ENCODE measurements around the gene IVD.

Gene IVD

DNA sequence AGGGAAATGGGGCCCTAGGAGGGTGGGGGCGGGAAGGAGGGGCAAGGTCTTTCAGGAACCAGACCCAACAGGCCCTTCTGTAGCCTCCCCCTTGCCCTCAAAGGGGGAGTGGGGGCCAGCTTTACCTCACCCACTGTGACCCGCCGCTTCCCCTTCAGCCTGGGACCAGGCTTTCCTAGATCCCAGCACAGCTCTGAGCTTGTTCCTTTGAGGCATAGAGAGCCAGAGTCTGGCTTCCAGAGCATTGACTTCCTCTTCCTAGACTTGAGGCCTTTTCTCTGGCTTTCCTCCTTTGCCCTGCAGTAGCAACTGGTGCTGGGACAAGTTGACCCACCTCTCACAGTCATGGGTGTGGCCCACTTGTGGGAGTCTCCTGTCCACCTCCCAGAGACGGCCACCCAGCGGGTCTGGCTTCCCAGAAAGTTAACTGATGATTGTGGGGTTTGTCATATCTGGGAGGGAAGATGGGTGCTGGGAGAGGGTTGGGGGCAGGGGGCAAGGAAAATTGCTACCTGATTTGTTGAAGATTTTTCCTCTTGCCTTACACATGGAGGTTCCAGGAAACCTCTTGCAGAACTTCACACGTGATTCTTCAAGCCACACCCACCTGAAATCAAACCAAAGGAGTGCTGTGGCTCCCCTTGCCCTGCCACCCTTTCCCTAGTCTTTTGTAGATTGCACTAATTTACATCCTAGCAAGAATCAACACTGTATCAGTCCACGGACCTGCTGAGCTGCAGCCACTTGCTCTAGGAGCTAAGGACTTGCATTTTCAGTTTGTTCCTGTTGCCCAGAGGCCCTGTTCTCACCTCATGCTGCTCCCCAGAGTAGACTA is 61.0 kb downstream of the IVD start:
- DNase-seq, result no peak
- in situ Hi-C loops (cut with HindIII; ENCODE audit: low pct_ligation_motif_present, low pct_unique_long_range_greater_than_20kb, low sequenced_read_pairs), result no loop called here

DNA sequence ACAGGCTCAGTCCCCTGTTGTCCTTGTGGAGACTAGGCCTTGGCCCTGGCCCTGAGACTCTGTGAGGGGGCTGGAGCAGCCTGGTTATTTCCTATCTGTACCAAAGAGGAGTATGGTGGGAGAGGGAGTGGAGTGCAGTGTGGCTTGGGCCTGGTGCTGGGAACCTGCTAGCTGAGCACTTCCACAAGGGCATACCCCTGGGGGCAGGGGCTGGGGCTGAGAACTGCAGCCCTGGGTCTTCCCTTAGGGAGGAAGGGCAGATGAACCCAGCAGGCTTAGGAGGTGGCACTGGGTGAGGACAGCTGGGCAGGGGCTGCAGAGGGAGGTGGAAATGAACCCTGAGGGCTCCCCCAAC is 61.6 kb downstream of the IVD start:
- in situ Hi-C loops (cut with HindIII; ENCODE audit: low pct_ligation_motif_present, low pct_unique_long_range_greater_than_20kb, low sequenced_read_pairs), result no loop called here
- DNase-seq, result no peak

DNA sequence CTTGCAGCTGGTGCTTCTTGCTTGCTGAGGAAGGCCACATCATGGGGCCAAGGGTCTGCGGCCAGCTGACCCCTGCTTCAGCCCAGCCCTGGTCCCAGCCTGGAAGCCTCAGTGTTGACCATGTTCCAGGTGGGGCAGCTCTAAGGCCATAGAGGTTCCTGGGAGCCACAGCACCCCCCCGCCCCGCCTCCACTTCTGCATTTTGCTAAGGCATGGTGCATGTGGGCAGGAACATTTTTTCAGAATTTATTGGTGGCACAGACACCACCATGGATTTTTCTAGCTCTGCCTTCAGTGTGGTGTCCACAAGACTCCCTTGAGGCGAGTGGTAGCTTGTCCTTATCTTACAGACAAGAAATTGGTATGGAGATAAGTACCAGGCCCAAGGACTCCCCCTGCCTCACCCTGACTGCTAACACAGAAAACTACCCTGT is 63.3 kb downstream of the IVD start:
- in situ Hi-C loops (cut with HindIII; ENCODE audit: low pct_ligation_motif_present, low pct_unique_long_range_greater_than_20kb, low sequenced_read_pairs), result no loop called here
- DNase-seq, result no peak

DNA sequence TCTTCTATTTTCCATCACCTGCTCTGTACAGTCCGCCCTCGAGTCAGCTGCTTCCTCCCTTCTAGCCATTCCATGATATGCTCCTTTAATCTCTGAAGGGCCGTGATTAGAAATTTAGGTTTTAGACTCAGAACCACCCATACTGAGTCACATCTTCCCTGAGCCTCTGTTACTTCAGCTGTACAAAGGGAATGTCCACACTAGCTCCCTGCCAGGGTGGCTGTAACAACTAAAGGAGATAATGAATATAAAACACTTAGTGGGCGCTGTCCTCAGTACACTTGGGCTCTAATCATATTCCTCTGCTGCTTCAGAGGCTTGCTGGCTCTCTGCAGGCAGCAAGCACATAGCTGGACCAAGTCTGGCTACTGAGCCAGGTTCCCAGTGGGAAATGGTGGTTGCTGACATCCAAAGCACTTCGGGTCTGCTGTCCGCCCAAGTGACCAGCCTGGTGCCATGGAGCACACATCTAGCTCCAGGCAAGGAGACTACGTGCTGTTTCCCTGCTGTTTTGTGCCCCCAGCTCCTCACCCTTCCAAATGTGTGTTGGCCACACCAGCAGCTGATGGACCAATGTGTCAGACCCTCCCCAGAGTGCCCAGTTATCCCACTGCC is 64.3 kb downstream of the IVD start:
- in situ Hi-C loops (cut with HindIII; ENCODE audit: low pct_ligation_motif_present, low pct_unique_long_range_greater_than_20kb, low sequenced_read_pairs), result no loop called here

DNA sequence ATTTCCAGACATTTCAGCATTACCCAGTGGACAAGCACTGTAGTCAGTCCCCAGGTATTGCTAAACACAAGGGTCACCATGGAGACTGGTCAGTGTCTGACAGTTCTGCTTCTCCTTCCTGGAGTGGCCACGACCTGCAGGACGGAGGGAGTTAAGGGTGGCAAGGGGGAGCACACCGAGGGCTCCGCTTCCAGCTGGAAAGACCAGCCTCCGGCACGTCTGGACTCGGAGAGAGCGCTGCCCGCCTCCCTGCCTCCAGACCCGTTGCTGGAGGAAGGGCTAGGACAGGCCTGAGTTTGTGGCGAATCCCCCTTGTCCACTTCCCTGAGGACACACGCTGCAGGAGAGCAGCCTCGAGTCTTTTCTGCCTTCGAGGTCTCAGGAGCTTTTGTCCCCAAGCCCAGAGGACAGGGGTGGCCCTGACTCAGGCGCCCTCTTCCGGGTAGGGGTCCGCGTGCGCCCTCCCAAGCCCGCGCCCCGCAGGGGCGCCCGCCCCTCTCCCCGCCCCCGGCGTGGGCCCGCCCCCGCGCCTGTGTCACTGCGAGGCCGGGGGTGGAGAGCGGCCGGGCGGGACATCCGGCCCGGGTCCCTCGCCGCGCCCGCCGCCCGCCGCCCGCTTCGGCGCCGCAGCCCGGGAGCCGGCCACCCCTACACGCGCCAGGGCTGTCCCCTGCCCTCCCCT is 65.0 kb downstream of the IVD start, which contains the start of gene CHST14:
TSS of gene CHST14 (plus strand) at position 562 of the 682 bp plus-strand sequence. CDS start 230 bp downstream, outside the sequence.
- in situ Hi-C loops (cut with HindIII; ENCODE audit: low pct_ligation_motif_present, low pct_unique_long_range_greater_than_20kb, low sequenced_read_pairs), result no loop called here
- peak; percentile 49 for DNase-seq

More for the DNA sequence above, 64.3 kb downstream of the IVD start:
- no peak for DNase-seq
